HFF-Myc (cell line): ENCODE measurements around the gene LY6G6C.

Source experiments
- DNase-seq: peaks from one replicate; pipeline ENCODE4 v3.0.0-alpha.2; 2011; ENCODE audit warnings: low read depth; ENCODE audit errors: extremely low read depth
- H3K4me3 ChIP-seq: replicated peaks from 2 replicates; pipeline ENCODE4 v1.5.1; 2011; ENCODE audit warnings: low read depth, mild to moderate bottlenecking, control low read depth, low read length
- TF ChIP-seq, protein P1 (sequence below): IDR thresholded peaks from 2 replicates; pipeline ENCODE4 v1.5.1; 2012; ENCODE audit warnings: mild to moderate bottlenecking, low read depth, low read length, control low read depth; ENCODE audit errors: missing control alignments

Gene LY6G6C

DNA sequence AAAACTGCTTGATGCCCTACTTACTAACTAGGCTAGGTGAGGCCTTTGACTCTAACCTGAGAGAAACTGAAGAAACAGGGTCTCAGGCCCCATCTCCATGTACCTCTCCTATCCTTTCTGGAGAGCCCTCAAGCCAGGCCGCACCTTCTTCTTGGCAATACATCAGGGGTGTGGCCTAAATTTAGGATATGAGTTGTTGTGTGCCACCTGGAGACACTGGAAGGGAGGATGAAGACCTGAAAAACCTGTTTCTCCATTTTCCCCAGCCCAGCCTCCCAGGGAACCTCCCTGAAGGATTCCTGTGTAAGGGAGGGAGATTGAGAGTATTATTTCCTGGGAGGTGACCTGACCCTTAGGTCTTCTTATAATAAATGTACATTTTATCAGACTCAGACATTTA is 3.3 kb downstream of the LY6G6C start:
- DNase-seq: no peak
- TF ChIP-seq, protein P1, sequence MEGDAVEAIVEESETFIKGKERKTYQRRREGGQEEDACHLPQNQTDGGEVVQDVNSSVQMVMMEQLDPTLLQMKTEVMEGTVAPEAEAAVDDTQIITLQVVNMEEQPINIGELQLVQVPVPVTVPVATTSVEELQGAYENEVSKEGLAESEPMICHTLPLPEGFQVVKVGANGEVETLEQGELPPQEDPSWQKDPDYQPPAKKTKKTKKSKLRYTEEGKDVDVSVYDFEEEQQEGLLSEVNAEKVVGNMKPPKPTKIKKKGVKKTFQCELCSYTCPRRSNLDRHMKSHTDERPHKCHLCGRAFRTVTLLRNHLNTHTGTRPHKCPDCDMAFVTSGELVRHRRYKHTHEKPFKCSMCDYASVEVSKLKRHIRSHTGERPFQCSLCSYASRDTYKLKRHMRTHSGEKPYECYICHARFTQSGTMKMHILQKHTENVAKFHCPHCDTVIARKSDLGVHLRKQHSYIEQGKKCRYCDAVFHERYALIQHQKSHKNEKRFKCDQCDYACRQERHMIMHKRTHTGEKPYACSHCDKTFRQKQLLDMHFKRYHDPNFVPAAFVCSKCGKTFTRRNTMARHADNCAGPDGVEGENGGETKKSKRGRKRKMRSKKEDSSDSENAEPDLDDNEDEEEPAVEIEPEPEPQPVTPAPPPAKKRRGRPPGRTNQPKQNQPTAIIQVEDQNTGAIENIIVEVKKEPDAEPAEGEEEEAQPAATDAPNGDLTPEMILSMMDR: no peak
- no peak overlapping the region for H3K4me3 ChIP-seq

DNA sequence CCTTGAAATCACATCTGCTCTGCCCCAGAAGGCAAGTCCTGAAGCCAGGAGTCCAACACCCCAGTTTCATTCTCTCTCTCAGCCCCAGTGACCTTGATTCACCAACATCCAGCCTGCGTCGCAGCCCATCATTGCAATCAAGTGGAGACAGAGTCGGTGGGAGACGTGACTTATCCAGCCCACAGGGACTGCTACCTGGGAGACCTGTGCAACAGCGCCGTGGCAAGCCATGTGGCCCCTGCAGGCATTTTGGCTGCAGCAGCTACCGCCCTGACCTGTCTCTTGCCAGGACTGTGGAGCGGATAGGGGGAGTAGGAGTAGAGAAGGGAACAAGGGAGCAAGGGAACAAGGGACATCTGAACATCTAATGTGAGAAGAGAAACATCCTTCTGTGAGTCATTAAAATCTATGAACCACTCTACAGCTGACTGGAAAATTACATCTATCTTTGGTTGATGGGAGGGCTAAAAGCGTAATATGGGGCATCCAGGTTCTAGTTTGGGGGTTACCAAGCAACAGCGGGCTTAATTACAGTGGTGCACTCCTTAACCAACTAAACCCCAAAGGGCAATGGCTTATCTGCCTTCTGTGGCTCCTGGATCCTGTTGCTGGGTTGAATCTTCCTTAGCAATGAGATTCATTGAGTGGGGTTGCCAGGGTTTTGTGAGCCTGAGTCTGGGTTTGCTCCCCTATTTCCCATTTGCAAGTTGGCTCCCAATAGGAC is 3.9 kb downstream of the LY6G6C start:
- DNase-seq: no peak
- TF ChIP-seq, protein P1: no peak
- H3K4me3 ChIP-seq: no peak overlapping the region

- DNase-seq: no peak
- TF ChIP-seq, protein P1: no peak
- H3K4me3 ChIP-seq: no peak within 1 kb of the TSS
Measured at GRCh38 chr6:31715022-31715958, 6.3 kb downstream of the LY6G6C start, which contains the start of gene LY6G6D. TSS of gene LY6G6D (plus strand) at chr6:31715348. CDS start at chr6:31715356, 8 bp downstream.

DNA sequence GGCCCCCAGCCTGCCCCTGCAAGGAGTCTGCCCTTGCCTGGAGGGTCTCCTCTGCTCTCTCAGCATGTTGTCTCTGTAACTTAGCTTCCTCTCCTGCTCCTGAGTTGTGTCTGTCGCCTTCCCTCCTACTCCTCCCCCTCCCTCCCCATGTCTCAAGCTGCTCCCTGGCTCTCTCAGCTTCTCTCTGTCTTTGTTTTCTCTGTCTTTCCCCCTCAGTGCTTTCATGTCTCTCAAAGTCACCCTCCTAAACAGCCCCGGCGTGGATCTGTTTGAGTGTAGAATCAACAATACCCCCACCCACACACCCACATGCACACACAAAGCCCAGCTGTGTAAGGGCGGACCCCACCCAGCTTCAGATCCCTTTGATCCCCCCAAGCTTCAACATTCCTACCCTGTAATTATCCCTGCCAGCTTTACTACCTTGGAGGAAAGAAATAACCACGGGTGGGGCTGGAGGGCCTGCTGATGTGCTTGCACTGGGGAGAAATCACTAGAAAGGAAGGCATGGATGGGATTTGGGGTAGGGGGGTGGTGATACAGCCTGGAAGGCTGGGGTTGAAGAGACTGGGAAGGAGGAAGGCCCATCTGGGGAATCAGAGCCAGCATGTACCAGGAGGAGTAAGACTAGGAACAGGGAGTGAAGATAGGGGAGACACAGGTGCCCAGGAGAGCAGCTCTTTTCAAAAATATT is 7.4 kb downstream of the LY6G6C start:
- no peak for DNase-seq
- TF ChIP-seq, protein P1: no peak
- H3K4me3 ChIP-seq: no peak overlapping the region

DNA sequence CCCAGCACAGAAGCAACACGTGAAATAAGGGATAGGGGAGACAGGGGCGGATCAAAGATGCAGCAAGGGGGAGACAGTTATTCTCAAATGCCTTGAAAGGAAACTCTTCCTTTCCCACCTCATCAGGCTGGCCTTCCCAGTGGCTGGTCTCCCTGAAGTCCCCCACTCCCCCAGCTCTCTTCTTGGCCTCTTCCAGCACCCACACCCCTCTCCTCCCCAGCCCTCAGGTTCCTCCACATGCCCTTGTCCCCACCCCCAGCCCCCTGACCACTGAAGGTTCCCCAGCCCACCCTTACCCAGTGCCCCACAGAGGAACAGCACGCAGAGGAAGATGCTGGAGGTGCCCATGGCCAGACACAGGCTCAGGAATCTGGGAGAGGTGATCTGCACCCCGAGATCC is 8.1 kb downstream of the LY6G6C start:
- TF ChIP-seq, protein P1: no peak
- no peak overlapping the region for H3K4me3 ChIP-seq
- no peak for DNase-seq

GRCh38 chr6:31712296-31712695 is 9.2 kb downstream of the LY6G6C start:
- H3K4me3 ChIP-seq: no peak overlapping the region
- TF ChIP-seq, protein P1: peak; percentile 4
- DNase-seq: no peak
